Ascending aorta (tissue), 2 donors: ENCODE results near the gene PLIN4. TPM values are rescaled to one million over a fixed set of nuclear protein-coding genes. Genes with fewer than 3 reads are reported as not detected.

Experiments used
- DNase-seq, 2 donors: peaks; one replicate each; pipeline ENCODE4 v3.0.0-alpha.2; 2019; ENCODE audit warnings: low spot score in 2 of 2
- H3K27ac ChIP-seq, 2 donors: fragments of 200-600 bp; sonication (generic); one replicate each; pipeline ENCODE4 v1.5.1; 2016 to 2017; ENCODE audit warnings: mild to moderate bottlenecking in 1 of 2
- H3K27me3 ChIP-seq: fragments of 200-600 bp; sonication (generic); one replicate; pipeline ENCODE4 v1.5.1; 2017
- H3K36me3 ChIP-seq, 2 donors: fragments of 200-600 bp; sonication (generic); one replicate each; pipeline ENCODE4 v1.5.1; 2016
- H3K4me1 ChIP-seq, 2 donors: fragments of 200-600 bp; sonication (generic); one replicate each; pipeline ENCODE4 v1.5.1; 2016 to 2017; ENCODE audit warnings: mild to moderate bottlenecking in 1 of 2
- H3K4me3 ChIP-seq, 2 donors: fragments of 200-600 bp; sonication (generic); one replicate each; pipeline ENCODE4 v1.5.1; 2016 to 2017; ENCODE audit warnings: mild to moderate bottlenecking in 1 of 2
- H3K9me3 ChIP-seq, 2 donors: fragments of 200-600 bp; sonication (generic); one replicate each; pipeline ENCODE4 v1.5.1; 2016
- intact Hi-C: fragments of 100-400 bp; cut with DNase I; formaldehyde crosslinking; loops from one replicate; pipeline ENCODE4 v1.15.1; 2023
- total RNA-seq: library from RNA; depleted of rRNA; stranded (reverse); fragments of >200 nt; gene quantifications from one replicate; pipeline ENCODE4 v1.1.0, GENCODE V29; 2016
- TF ChIP-seq, protein P1 (sequence below), 3 experiments: fragments of 200-600 bp in 2 of 3; fragments of 450-650 bp in 1 of 3; sonication (generic) in 2 of 3; IDR thresholded peaks; one replicate each; pipeline ENCODE4 v1.5.1; 2016 to 2019; ENCODE audit warnings: antibody characterized with exemption in 3 of 3, mild to moderate bottlenecking in 1 of 3, moderate library complexity in 1 of 3

The PLIN4 gene
- total RNA-seq, 1 donor from 2014 or later: 15.1 TPM

DNA sequence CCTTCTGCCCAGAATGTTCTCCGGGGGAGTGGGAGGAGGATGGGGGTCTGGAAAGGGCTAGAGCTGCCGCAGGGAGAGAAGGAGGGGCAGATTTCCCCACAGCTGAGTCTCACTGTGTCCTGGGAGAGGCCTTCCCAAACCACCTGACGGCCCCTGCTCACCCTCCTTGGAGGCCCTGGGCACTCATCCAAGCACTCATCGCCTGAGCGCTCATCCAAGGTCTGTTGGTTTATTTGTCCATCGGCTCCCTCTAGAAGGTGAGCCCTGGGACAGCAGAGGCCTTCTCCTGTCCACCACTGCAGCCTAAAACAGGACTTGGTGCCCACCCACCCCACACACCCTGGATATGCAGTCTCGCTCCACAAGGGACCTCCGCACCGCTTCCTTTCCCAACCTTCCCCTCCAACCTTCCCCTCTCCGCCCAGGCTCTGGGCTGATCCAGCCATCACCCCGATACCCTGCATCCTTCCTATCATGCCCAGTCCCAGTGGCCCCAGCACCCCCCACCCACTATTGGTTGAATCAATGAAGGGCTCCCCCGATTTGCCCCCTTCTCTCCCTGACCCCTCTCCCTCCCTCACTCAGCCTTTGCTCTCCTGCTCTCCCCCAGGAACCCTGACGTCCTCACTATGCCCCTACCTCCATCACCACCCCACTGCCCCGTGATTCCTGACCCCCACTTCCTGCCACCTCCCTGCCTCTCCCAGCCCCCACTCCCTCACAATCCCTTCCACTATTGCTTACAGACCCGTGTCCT, 62.4 kb downstream of the PLIN4 start:
- H3K4me1 ChIP-seq: peaks cover 6 to 20% of the 10 kb centered on the region in 2 donors
- H3K27ac ChIP-seq: peak overlapping the region; percentile 87 to 91
- peak in 1 of 2 donors; percentile 61 for DNase-seq
- peaks cover 30 to 33% of the 10 kb centered on the region in 2 donors for H3K36me3 ChIP-seq
- intact Hi-C loops: no loop called here
- no peaks in the 10 kb centered on the region for H3K27me3 ChIP-seq
- H3K9me3 ChIP-seq: no peaks in the 10 kb centered on the region
- TF ChIP-seq, protein P1, sequence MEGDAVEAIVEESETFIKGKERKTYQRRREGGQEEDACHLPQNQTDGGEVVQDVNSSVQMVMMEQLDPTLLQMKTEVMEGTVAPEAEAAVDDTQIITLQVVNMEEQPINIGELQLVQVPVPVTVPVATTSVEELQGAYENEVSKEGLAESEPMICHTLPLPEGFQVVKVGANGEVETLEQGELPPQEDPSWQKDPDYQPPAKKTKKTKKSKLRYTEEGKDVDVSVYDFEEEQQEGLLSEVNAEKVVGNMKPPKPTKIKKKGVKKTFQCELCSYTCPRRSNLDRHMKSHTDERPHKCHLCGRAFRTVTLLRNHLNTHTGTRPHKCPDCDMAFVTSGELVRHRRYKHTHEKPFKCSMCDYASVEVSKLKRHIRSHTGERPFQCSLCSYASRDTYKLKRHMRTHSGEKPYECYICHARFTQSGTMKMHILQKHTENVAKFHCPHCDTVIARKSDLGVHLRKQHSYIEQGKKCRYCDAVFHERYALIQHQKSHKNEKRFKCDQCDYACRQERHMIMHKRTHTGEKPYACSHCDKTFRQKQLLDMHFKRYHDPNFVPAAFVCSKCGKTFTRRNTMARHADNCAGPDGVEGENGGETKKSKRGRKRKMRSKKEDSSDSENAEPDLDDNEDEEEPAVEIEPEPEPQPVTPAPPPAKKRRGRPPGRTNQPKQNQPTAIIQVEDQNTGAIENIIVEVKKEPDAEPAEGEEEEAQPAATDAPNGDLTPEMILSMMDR (IDR thresholded peaks at IDR 0.05): no peak
- peak overlapping the region; percentile 86 to 99 for H3K4me3 ChIP-seq

DNA sequence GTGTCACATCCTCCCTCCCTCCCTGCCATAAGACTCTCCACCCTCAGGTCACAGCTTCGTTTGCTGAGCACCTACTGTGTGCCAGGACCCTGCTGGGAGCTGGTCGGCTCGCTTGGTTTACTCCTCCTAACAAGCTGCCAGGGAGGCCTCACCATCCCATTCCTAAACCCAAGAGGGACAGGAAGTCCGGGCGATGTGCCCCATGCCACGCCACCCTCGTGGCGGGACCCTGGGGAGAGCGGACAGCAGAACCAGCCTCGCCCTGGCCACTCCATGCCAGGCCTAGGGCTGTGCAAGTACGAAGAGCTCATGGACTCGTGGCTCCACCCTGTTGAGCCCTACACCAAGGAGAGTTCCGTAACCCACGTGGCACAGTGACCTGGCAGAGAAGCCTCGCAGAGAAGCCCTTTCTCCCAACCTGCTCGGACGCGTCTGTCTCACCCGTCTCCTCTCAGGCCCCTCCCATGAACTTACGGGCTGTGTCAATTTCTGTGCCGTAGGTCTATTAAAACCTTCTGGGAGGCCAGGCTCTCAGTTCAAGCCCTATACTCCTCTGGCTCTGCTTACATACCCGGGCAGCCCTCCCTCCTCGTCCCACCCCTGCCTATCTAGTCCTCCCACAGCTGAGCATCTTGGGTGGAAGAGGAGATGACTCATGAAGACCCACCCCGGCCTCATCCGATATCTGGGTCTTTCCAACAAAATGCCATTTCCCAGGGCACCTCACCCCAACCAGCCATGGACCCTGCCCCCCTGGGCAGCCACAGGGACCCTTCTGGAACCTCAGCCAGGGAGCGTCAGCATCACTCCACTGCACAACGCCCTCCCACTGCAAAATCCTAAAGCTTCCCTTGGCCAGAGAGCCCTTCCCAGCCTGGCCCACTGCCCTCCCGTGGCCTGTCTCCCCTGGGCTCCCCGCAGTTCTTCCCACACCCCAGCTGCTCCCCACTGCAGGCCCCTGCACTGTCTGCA, 63.3 kb downstream of the PLIN4 start:
- Histone ChIP-seq H3K4me3 (peak overlapping the region; percentile 86 to 99), H3K27ac (peak overlapping the region in 1 of 2 donors; percentile 8), H3K27me3 (no peaks in the 10 kb centered on the region), H3K4me1 (peaks cover 6 to 20% of the 10 kb centered on the region in 2 donors), H3K36me3 (peaks cover 33 to 39% of the 10 kb centered on the region in 2 donors), H3K9me3 (no peaks in the 10 kb centered on the region)
- peak in 1 of 2 donors; percentile 62 for DNase-seq
- TF ChIP-seq, protein P1 (IDR thresholded peaks at IDR 0.05): no peak
- intact Hi-C loops: no loop called here

DNA sequence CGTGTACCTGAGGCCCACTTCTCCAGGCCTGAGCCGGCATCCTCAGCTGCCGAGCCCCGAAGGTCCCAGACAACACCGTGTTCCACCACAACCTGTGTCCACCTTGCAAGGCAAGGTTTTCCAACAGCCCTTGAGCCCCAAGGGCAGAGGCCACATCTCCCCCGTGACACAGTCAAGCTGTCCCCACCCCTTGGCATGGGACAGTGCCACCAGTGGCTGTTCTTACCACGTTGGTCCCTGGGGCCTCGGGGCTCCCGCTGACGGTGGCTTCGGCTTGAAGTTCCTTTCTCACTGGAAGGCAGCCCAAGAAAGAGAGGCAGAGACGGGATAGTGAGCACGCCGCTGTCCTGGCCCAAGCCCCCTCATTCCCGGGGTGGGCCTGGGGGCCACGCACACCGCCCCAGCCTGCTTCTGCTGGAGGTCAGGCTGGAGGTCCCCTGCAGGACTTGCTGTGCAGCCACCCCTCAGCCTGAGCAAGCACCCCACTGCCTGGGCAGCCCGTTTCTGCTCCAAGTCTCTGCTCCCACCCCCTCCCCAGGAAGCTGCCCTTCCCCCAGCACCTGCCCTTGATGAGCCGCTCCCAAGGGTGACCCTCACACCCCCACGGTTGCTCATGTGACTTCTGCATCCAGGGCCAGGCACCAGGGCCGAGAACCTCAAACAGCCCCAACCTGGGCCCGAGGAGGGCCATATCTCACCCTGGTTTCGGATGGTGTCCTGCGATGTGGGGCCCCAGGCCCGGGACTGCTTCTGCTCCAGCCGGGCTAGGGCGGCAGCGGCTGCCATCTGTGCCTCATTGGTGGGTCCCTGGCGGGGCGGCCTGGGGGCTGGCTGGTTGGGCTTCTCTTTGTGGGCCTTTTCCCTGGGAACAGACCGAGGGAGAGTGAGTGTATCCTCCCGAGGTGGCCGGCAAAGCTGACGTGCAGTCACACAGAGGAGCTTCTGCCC, 64.8 kb downstream of the PLIN4 start:
- TF ChIP-seq, protein P1 (IDR thresholded peaks at IDR 0.05): no peak
- Histone ChIP-seq H3K4me3 (no peak overlapping the region), H3K36me3 (peaks cover 47 to 54% of the 10 kb centered on the region in 2 donors), H3K9me3 (no peaks in the 10 kb centered on the region), H3K4me1 (peaks cover 6 to 32% of the 10 kb centered on the region in 2 donors), H3K27ac (no peak overlapping the region), H3K27me3 (no peaks in the 10 kb centered on the region)
- no peak for DNase-seq
- intact Hi-C loops: no loop called here

DNA sequence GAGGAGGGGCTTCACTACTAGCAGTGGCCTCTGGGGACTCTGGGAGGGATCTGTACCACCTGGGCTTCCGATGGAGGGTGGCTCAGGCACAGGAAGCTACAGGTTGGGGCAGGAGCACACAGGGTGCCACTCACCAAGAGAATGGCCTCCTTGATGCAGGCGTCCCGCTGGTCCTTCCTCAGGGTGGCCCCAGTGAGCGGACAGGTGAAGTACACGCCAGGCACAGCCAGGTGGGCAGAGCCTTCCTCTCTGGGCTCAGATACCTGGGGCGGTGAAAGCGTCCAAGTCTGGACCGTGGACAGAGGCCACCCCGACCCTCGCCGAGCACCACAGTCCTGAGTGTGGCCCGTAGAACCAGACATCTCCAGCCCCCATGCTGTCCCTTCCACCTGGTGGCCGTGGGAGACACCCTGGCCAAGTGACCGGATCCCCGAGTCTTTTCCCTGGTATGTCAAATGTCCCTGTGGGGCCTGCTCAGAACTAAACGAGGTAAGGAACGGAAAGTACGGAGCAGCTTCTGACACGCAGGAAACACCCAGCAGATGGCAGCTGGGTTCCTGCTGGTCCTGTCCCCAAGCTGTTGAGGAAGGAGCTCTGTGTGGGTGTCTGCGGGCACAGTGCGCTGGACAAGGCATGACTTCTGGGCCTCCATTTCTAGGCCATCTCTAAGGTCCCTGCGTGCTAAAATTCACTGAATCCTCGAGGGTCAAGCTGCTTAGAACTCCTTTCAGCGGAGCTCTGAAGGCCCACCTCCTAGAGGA, 65.9 kb downstream of the PLIN4 start:
- Histone ChIP-seq H3K4me3 (no peak overlapping the region), H3K4me1 (peaks cover 6 to 29% of the 10 kb centered on the region in 2 donors), H3K36me3 (peaks cover 58 to 65% of the 10 kb centered on the region in 2 donors), H3K27me3 (no peaks in the 10 kb centered on the region), H3K27ac (no peak overlapping the region), H3K9me3 (no peaks in the 10 kb centered on the region)
- DNase-seq: no peak
- TF ChIP-seq, protein P1 (IDR thresholded peaks at IDR 0.05): no peak
- intact Hi-C loops: no loop called here

Other genes starting within 250 kb of the PLIN4 start
- gene SHD, start 239.2 kb downstream of the PLIN4 start, total RNA-seq: not detected
- not detected for gene TMIGD2, start 216.1 kb downstream of the PLIN4 start, total RNA-seq
- gene FSD1, start 213.9 kb downstream of the PLIN4 start, total RNA-seq: not detected
- gene STAP2, start 179.7 kb downstream of the PLIN4 start, total RNA-seq: 6.6 TPM
- gene MPND, start 174.9 kb downstream of the PLIN4 start, total RNA-seq: 21.9 TPM
- 61.4 TPM for gene SH3GL1, start 117.9 kb downstream of the PLIN4 start, total RNA-seq
- 0.85 TPM for gene CHAF1A, start 115.8 kb downstream of the PLIN4 start, total RNA-seq
- 560 TPM for gene UBXN6, start 60.7 kb downstream of the PLIN4 start, total RNA-seq
- gene HDGFL2, start 46.2 kb downstream of the PLIN4 start, total RNA-seq: 15.4 TPM
- gene PLIN5, start 16.7 kb upstream of the PLIN4 start, total RNA-seq: 17.1 TPM
- gene LRG1, start 21.6 kb upstream of the PLIN4 start, total RNA-seq: 3.3 TPM
- gene SEMA6B, start 41.2 kb upstream of the PLIN4 start, total RNA-seq: 80.6 TPM
- gene TNFAIP8L1, start 121.0 kb upstream of the PLIN4 start, total RNA-seq: 0.64 TPM
- gene MYDGF, start 151.9 kb upstream of the PLIN4 start, total RNA-seq: 49.0 TPM
- 72.2 TPM for gene DPP9, start 205.4 kb upstream of the PLIN4 start, total RNA-seq